Myocyte (in vitro differentiated cells): ENCODE measurements around the gene MGAT4C. TPM values are rescaled to one million over a fixed set of nuclear protein-coding genes. Genes with fewer than 3 reads are reported as not detected.
A peak's percentile ranks its signal among the peaks of the same experiment; 100 is the strongest.

Experiments used
- DNase-seq: peaks from one replicate; pipeline ENCODE4 v3.0.0-alpha.2; 2012; ENCODE audit warnings: low read depth
- total RNA-seq: library from RNA; depleted of rRNA; stranded (reverse); fragments of >200 nt; gene quantifications from 2 replicates; pipeline ENCODE4 v1.2.3, GENCODE V29; 2014

Gene MGAT4C
- total RNA-seq, 1 donor from 2014 or later: not detected

GRCh38 chr12:85983601-85984000 is 272.6 kb downstream of the MGAT4C start:
- no peak for DNase-seq

- no peak for DNase-seq
Observed at GRCh38 chr12:85979641-85980040, 276.6 kb downstream of the MGAT4C start.

DNA sequence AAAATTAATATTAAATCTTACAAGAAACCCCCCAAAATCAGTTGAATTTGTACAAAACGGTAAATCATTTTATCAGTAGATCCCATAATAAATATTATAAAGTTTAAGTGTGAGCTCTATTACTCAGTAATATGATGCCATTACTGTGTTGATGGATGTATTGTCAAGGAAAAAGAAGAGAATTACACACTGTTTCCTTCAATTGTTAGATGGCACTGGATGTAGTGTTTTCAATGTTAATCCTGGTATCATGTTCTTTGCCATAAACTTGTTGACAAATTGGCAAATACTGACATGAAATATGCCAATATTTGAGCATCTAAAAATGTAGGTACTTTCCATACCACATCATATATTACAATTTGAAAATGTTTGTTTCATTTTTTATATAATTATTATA is 280.5 kb downstream of the MGAT4C start:
- DNase-seq: no peak

DNA sequence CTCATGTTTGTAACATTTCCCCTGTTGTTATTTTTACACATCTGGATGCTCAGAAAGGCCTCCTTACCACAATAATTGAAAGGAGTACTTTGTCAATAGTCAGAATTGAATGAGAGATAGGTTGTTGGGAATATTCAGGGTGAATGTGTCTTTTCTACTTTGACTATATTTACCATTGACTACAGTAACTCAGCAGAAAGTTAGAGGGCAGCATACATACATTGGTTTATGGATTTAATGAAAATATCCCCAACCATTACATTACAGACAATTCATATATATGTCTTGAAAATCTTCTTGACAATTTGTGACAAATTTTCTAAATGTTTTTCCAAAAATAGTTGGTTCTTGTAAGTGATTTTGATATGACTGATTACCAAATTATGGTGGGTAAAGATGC is 284.4 kb downstream of the MGAT4C start:
- DNase-seq: no peak

- DNase-seq: no peak
Observed at GRCh38 chr12:85968606-85969005, 287.6 kb downstream of the MGAT4C start.

DNA sequence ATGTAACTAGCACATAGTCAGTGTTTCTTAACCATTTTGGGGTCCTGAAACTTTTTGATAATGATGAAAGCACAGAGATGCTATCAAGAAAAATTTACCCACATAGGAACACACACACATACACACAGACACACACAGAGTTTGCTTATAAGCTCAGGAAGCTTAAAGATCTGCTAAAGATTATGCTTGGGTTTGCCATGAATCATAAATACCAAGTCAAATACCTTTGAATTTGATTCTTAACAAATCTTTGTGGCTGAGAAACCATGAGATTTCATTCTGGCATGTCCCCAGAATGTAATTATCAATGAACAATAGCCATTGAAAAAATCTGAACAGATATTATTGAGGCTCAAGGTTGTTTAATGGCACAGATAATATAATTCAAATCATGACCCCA is 292.9 kb downstream of the MGAT4C start:
- no peak for DNase-seq

DNA sequence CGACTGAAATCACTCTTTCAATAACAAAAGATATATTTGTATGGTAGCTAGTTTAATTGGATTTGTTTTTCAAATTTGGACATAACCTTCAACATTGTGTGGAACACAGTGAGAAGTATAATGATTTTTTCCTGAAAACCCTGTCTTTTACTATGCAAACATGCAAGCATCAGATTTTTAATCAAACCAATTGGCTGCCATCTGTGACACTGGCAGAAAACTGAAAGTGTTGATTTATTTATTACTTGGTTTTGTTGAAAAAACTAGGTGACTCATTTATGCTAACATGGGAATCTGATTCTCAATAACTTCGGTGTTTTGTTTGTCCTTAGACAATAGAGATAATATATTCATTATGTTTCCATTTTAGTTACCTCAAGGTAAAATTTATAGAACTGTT is 300.1 kb downstream of the MGAT4C start:
- DNase-seq: no peak

DNA sequence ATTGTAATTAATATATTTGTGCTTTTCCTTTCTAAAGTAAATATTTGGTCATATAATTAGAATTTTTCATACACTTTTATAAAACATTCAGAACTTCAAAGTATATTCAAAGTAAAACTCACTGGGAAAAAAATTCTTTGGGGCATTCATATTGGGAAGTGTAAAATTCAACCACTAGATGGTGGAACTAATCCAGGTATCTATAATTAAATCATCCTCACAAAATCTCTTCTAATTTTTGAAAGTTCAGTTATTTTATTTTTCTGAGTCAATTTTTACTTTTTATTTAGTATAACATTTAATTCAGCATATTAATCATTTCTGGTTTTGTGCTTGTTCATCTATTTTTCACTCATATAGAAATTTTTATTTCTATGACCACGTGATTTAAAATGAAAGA is 301.1 kb downstream of the MGAT4C start:
- DNase-seq: peak; percentile 9

DNA sequence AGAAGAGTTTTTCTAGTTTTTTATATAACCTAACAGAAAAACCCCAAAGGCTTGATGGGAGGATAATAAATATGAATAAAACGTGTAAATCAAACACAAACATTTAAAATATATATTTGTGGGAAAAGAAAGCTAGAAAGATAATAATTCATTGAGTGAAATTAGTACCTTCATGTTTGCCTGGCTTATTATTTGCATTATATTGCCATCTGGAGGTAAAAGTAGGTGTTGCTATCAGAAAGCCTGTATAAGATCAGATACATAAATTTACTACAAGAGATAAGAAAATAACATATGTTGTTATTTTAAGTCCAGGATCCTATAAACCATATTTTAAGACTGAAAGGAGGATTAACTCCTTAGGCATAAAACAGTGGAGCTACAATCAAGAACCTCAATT is 304.4 kb downstream of the MGAT4C start:
- DNase-seq: peak; percentile 24

GRCh38 chr12:85949253-85949652 is 306.9 kb downstream of the MGAT4C start:
- DNase-seq: no peak

GRCh38 chr12:85948340-85948739 is 307.9 kb downstream of the MGAT4C start:
- DNase-seq: no peak

DNA sequence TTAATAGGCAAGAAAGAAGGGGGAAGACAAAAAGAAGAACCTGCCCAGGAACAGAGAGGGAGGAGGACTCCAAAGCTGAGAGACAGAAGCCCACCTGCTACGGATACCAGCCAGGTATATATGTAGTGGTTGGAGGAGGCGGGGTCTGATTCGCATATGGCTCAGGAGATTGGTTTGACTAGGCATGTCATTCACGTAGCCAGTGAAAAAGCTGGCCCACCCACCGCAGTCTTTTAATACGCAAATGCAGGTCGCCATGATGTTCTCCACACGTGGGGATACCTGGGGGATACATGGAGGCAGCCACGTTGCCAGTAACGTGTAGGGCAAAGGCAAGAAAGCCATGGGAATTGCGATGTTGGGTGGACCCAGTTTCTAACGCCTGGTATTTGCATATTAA is 308.9 kb downstream of the MGAT4C start:
- no peak for DNase-seq

DNA sequence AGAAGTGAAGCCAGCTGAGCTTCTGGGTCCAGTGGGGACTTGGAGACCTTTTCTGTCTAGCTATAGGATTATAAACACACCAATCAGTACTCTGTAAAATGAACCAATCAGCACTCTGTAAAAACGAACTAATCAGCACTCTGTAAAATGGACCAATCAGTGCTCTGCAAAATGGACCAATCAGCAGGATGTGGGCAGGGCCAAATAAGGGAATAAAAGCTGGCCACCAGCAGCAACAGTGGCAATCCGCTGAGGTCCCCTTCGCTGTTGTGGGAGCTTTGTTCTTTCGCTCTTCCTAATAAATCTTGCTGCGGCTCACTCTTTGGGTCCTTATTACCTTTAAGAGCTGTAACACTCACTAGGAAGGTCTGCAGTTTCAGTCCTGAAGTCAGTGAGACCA is 309.8 kb downstream of the MGAT4C start:
- DNase-seq: no peak

DNA sequence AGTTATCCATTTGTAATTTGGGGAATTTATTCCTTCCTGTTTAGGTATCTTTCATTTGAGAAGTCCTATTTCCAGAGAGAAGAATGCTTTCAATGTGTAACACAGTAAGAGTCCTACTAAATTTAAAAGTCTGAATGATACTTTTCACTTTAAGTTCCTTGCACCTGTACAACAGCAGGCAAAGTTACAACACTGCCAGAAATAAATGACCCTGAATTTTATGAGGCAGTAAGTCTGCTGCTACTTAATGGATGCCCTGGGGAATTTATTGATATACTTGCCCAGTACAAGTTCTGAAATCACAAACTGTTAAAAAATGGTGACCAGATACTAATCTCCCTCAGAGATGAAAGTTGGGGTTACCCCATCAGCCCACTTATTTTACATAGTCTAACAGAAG is 329.0 kb downstream of the MGAT4C start:
- DNase-seq: no peak

GRCh38 chr12:85923767-85924331 is 332.3 kb downstream of the MGAT4C start:
- peak; percentile 38 for DNase-seq

DNA sequence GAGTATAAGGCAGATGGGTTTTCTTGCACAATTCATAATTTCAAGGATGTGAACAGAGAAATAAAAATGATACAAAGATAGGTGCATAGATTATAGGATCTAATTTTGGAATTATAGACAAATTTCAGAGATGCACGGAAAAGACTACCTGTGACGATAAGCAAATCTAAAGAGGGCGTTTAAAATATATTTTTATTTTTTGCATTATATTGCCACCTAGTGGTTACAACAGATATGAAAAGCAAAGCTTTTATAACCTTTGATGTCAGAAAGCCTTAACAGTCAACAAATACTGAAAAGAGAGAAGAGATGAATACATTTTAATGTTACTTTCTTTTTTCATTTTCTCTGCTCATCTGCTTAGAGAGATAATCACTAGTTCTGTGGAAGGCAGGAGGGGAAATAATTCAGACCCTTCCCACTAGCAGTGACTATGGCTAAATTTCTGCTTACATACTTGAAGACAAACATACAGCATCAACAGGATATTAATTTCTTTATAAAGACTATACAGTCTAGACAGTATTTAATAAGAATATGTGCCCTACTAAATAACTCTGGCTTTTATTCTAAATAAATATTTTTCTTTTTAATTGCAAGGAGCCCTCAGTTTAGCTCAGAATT is 335.8 kb downstream of the MGAT4C start:
- peak; percentile 24 for DNase-seq
